Endothelial cell of umbilical vein (primary cell): ENCODE measurements around the gene GRK4. TPM values are rescaled to one million over a fixed set of nuclear protein-coding genes. Genes with fewer than 3 reads are reported as not detected.

Experiments
- BruUV-seq: library from RNA; stranded (reverse); fragments of 400-500 nt; replicated peaks from 2 replicates; lab custom pipeline; 2021; lab: Mats Ljungman, UMichigan
- CTCF ChIA-PET: fragments of 300-600, 350-600 bp; sonication (Branson Sonifier 250); formaldehyde crosslinking; loops from one replicate; lab custom pipeline; 2021; ENCODE audit warnings: antibody characterized with exemption, inconsistent platforms; lab: Charles Lee
- POLR2A ChIA-PET: fragments of 300-600, 350-600 bp; sonication (Branson Sonifier 250); formaldehyde crosslinking; loops from one replicate; lab custom pipeline; 2021; ENCODE audit warnings: antibody characterized with exemption, inconsistent platforms; lab: Charles Lee
- DNase-seq: peaks from one replicate; pipeline ENCODE4 v3.0.0-alpha.2; 2011; ENCODE audit warnings: low read depth, low spot score
- FAIRE-seq: peaks from 2 replicates; lab custom pipeline; 2011; peaks lifted over from hg19 to GRCh38; lab: Jason Lieb, UNC
- H2AFZ ChIP-seq: 2 replicates; pipeline ENCODE4 v1.6.0; 2012; ENCODE audit warnings: low read depth, low read length, control low read depth, inconsistent platforms
- H3K27ac ChIP-seq: 2 replicates; pipeline ENCODE4 v1.5.1; 2011; ENCODE audit warnings: low read depth, mild to moderate bottlenecking, control low read depth, low read length, moderate library complexity; ENCODE audit not compliant: insufficient read depth
- H3K27me3 ChIP-seq, 2 experiments: 2 replicates each; pipeline versions ENCODE4 v1.6.0 to v1.6.1; 2011; ENCODE audit warnings: low read length in 2 of 2, mixed read lengths in 1 of 2; ENCODE audit not compliant: control insufficient read depth in 2 of 2, insufficient read depth in 2 of 2
- H3K36me3 ChIP-seq, 2 experiments: 2 replicates in 1 of 2; 3 replicates in 1 of 2; pipeline ENCODE4 v1.5.1; 2011; ENCODE audit warnings: low read length in 2 of 2, mild to moderate bottlenecking in 1 of 2, moderate library complexity in 1 of 2; ENCODE audit not compliant: control insufficient read depth in 2 of 2, insufficient read depth in 2 of 2; ENCODE audit errors: extremely low read depth in 1 of 2
- H3K4me1 ChIP-seq: 3 replicates; pipeline ENCODE4 v1.5.1; 2011; ENCODE audit warnings: mild to moderate bottlenecking, low read length; ENCODE audit not compliant: control insufficient read depth, insufficient read depth; ENCODE audit errors: extremely low read depth
- H3K4me2 ChIP-seq: 2 replicates; pipeline ENCODE4 v1.6.1; 2011; ENCODE audit warnings: low read length, control low read depth, mixed read lengths; ENCODE audit not compliant: insufficient read depth
- H3K4me3 ChIP-seq, 3 experiments: fragments of 200-600 bp in 1 of 3; sonication (generic), shearing (Covaris generic) in 1 of 3; replicated peaks in 1 of 3; 2 replicates each; pipeline ENCODE4 v1.5.1; 2011 to 2016; ENCODE audit warnings: control low read depth in 3 of 3, low read length in 3 of 3, mild to moderate bottlenecking in 2 of 3, inconsistent platforms in 1 of 3, low read depth in 1 of 3, moderate library complexity in 1 of 3; ENCODE audit not compliant: insufficient read depth in 1 of 3
- H3K79me2 ChIP-seq: 2 replicates; pipeline ENCODE4 v1.6.0; 2012; ENCODE audit warnings: low read length, inconsistent platforms; ENCODE audit not compliant: control insufficient read depth, insufficient read depth
- H3K9ac ChIP-seq: replicated peaks from 2 replicates; pipeline ENCODE3; 2011; ENCODE audit warnings: low read length, control low read depth; ENCODE audit not compliant: insufficient read depth; ENCODE audit errors: extremely low read depth
- H3K9me1 ChIP-seq: replicated peaks from 3 replicates; pipeline ENCODE4 v1.6.0; 2011; ENCODE audit warnings: mild to moderate bottlenecking, low read length; ENCODE audit not compliant: control insufficient read depth, insufficient read depth; ENCODE audit errors: extremely low read depth
- H3K9me3 ChIP-seq: replicated peaks from 2 replicates; pipeline ENCODE4 v1.5.1; 2012; ENCODE audit warnings: low read length, inconsistent platforms; ENCODE audit not compliant: control insufficient read depth, insufficient read depth
- H4K20me1 ChIP-seq: replicated peaks from 2 replicates; pipeline ENCODE3; 2011; ENCODE audit warnings: mild to moderate bottlenecking, low read length; ENCODE audit not compliant: control insufficient read depth, insufficient read depth; ENCODE audit errors: extremely low read depth
- CTCF ChIP-seq, 2 donors: IDR thresholded peaks; 1 replicate in 1 of 2; 2 replicates in 1 of 2; pipeline ENCODE4 v1.5.1; 2011; ENCODE audit warnings: low read length in 2 of 2, mild to moderate bottlenecking in 2 of 2, moderate library complexity in 2 of 2, control low read depth in 1 of 2, inconsistent platforms in 1 of 2, low read depth in 1 of 2; ENCODE audit not compliant: insufficient read depth in 1 of 2; ENCODE audit errors: extremely low read depth in 1 of 2
- EZH2 ChIP-seq: IDR thresholded peaks from 2 replicates; pipeline ENCODE4 v1.6.1; 2012; ENCODE audit warnings: borderline replicate concordance, low read depth, mild to moderate bottlenecking, moderate library complexity, low read length, inconsistent platforms; ENCODE audit not compliant: severe bottlenecking
- FOS ChIP-seq: IDR thresholded peaks from 2 replicates; pipeline ENCODE4 v1.6.1; 2011; ENCODE audit warnings: mild to moderate bottlenecking, low read length, moderate library complexity, borderline replicate concordance; ENCODE audit not compliant: insufficient read depth
- GATA2 ChIP-seq: IDR thresholded peaks from 2 replicates; pipeline ENCODE4 v1.7.0; 2011; ENCODE audit warnings: low read depth, mild to moderate bottlenecking, moderate library complexity, mixed read lengths, low read length; ENCODE audit not compliant: insufficient read length, insufficient read depth
- JUN ChIP-seq: IDR thresholded peaks from 2 replicates; pipeline ENCODE4 v1.6.1; 2011; ENCODE audit warnings: borderline replicate concordance, low read depth; ENCODE audit not compliant: insufficient read length, insufficient read depth
- MYC ChIP-seq: IDR thresholded peaks from one replicate; pipeline ENCODE4 v1.6.1; 2011; ENCODE audit warnings: mild to moderate bottlenecking, low read depth, low read length
- POLR2A ChIP-seq: IDR thresholded peaks from 2 replicates; pipeline ENCODE4 v1.6.1; 2012; ENCODE audit warnings: low read depth, mild to moderate bottlenecking, control low read depth, low read length
- POLR2AphosphoS5 ChIP-seq: IDR thresholded peaks from 2 replicates; pipeline ENCODE4 v1.6.1; 2012; ENCODE audit warnings: low read depth, mild to moderate bottlenecking, control low read depth, low read length, moderate library complexity; ENCODE audit not compliant: insufficient read depth
- dilution Hi-C: fragments of 300-500 bp; cut with MboI; formaldehyde crosslinking; loops from one replicate; pipeline ENCODE4 v1.15.0; 2019; ENCODE audit warnings: low sequenced_read_pairs; ENCODE audit not compliant: extremely low pct_ligation_motif_present
- intact Hi-C: fragments of 100-400 bp; cut with micrococcal nuclease; formaldehyde crosslinking; loops from one replicate; pipeline ENCODE4 v1.10.0; 2022
- polyA plus RNA-seq, 4 experiments: library from polyadenylated mRNA; depleted of rRNA in 3 of 4; stranded (reverse) in 3 of 4; unstranded in 1 of 4; fragments of >200 nt; gene quantifications; 2 replicates each; pipeline versions ENCODE4 v1.2.1 to v1.2.3, GENCODE V29; 2011 to 2012; ENCODE audit warnings: missing spikeins in 1 of 4
- total RNA-seq: library from RNA; stranded (reverse); gene quantifications from 2 replicates; pipeline ENCODE4 v1.2.3, GENCODE V29; 2021
- TF ChIP-seq, protein P1 (sequence below): IDR thresholded peaks from 2 replicates; pipeline ENCODE4 v1.6.1; 2011; ENCODE audit not compliant: insufficient read depth, insufficient read length

Gene GRK4
- total and polyA plus RNA-seq, 2 donors (not counting 3 experiments of a cell fraction or from before 2014, with no cell fraction given): 3.1 to 6.3 TPM

- Histone ChIP-seq H2AFZ (no peak overlapping the region), H3K27me3 (no peaks in the 10 kb centered on the region), H3K4me1 (peaks cover 13% of the 10 kb centered on the region), H3K36me3 (no peaks in the 10 kb centered on the region), H3K4me3 (no peak overlapping the region), H3K4me2 (no peak overlapping the region), H3K27ac (no peak overlapping the region), H3K9ac (no peak overlapping the region), H3K79me2 (peaks cover 13% of the 10 kb centered on the region), H3K9me3 (no peaks in the 10 kb centered on the region), H3K9me1 (no peaks in the 10 kb centered on the region), H4K20me1 (peaks cover 5% of the 10 kb centered on the region)
- CTCF ChIA-PET: interaction anchor here (1.4 kb wide), 1 partner anchor 19 kb away, joined by 4 read pairs; no protein-coding TSS in a partner anchor
- no peak for DNase-seq
- BruUV-seq: no TSS peak
- dilution Hi-C loops: no loop called here
- intact Hi-C loops: loop anchor here (5.0 kb wide), 1 partner anchor 220 kb away; the partner anchor contains the start of gene RGS12
- FAIRE-seq: no peak
- POLR2A ChIA-PET: no interaction called here
- TF ChIP-seq JUN (no peak), FOS (no peak), EZH2 (no peak), GATA2 (no peak), CTCF (IDR thresholded peaks at IDR 0.05; ENCODE audit: extremely low read depth in 1 of 2, insufficient read depth in 1 of 2, low read depth in 1 of 2, low read length in 2 of 2) (no peak), POLR2A (no peak), POLR2AphosphoS5 (no peak), MYC (no peak)
- TF ChIP-seq, protein P1, sequence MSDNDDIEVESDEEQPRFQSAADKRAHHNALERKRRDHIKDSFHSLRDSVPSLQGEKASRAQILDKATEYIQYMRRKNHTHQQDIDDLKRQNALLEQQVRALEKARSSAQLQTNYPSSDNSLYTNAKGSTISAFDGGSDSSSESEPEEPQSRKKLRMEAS: no peak
Measured at GRCh38 chr4:3071811-3072210, 108.4 kb downstream of the GRK4 start.
